ENCODE measurements around the gene PRPF6.

DNA sequence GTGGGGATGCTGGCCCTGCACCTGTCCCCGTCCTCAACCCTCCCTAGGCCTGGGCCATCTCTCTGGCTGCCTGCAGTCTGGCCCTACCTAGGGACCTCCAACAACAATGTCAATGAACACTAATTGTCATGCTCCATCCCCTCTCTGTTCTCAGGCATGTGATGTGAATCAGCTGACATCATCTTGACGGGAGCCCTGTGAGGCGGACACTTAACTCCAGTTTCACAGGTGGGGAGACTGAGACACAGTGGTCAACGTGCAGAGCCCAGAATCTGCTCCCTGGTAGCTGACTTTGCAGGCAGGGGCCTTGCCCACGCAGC lies 81.3 kb downstream of the PRPF6 start:
- TF ChIP-seq POLR2A (IDR thresholded peaks at IDR 0.05) = no peak
- TF ChIP-seq, protein P1, sequence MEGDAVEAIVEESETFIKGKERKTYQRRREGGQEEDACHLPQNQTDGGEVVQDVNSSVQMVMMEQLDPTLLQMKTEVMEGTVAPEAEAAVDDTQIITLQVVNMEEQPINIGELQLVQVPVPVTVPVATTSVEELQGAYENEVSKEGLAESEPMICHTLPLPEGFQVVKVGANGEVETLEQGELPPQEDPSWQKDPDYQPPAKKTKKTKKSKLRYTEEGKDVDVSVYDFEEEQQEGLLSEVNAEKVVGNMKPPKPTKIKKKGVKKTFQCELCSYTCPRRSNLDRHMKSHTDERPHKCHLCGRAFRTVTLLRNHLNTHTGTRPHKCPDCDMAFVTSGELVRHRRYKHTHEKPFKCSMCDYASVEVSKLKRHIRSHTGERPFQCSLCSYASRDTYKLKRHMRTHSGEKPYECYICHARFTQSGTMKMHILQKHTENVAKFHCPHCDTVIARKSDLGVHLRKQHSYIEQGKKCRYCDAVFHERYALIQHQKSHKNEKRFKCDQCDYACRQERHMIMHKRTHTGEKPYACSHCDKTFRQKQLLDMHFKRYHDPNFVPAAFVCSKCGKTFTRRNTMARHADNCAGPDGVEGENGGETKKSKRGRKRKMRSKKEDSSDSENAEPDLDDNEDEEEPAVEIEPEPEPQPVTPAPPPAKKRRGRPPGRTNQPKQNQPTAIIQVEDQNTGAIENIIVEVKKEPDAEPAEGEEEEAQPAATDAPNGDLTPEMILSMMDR (IDR thresholded peaks at IDR 0.05) = no peak
- no peak for TF ChIP-seq POLR2AphosphoS5 (IDR thresholded peaks at IDR 0.05)
